ENCODE results near the gene FIGNL2.
"Not testable (repeated sequence)": the region's sequence is repeated elsewhere in the genome, so short reads cannot be mapped to it uniquely, and the experiment has no call there.

FIGNL2 gene

DNA sequence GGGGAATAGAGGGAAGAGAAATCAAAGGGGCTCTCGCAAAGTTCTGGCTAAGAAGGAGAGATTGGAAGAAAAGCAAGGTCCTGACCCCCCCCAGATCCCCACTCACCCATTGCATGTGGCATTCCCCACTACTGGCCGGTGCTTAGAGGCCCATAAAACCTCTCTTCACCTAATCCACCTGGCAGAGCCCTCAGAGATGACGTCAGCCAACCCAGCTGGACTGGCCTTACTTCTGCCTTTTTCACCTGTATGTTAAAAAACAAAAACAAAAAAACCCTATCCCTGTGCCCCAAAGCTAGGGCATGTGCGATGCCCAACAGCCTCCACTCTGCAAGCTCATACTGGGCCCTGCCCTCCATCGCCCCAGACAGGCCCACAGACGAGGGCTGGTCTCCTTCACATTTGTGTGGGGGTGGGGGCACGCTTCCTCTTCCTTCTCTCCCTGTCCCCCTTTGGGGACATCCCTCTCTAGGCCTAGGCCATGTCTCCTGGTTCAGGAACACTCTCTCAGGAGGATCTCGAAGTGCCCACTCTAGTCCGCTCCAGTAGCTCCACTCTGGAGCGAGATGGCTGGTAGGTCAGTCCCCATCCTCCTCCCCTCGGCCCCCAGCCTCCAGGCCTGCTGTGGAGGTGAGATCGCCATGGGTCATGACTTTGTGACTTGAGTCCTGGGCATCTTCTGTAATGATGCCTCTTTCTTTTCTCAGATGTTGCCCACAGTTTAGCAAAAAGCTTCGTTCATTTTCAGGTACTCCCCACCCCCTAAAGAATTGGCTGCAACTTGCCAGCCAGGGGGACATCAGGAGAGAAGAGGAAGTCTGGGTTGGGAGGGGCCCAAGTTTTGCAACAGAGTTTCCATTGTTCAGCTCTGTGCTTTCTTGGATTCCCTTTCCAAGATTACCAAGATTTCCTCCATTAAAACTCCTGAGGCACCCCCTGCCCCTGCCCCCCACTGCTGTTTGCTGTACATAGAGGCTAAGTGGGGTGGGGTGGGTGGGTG, 37.0 kb downstream of the FIGNL2 start:
- CTCF ChIA-PET: interaction anchor here (1.1 to 2.8 kb wide), 2 partner anchors 9 to 19 kb away, joined by 3 to 6 read pairs; no protein-coding TSS in a partner anchor
- WGBS (ENCODE audit: insufficient coverage): 89% methylated on average over 12 of the region's 13 CpGs

GRCh38 chr12:51809193-51809592, 39.3 kb downstream of the FIGNL2 start:
- 80% methylated on average over 1 of the region's 3 CpGs for WGBS (ENCODE audit: insufficient coverage)

More for the DNA sequence above, 37.0 kb downstream of the FIGNL2 start:
- no peak overlapping the region for H3K4me3 ChIP-seq (ENCODE audit: control insufficient read depth in 1 of 7, extremely low read depth in 1 of 7, insufficient read depth in 4 of 7, low read depth in 2 of 7, low read length in 6 of 7)
- H3K27me3 ChIP-seq (replicated peaks in 2 of 5; ENCODE audit: control insufficient read depth in 4 of 5, insufficient read depth in 5 of 5, low read length in 4 of 5): peaks cover 0 to 13% (median 7%) of the 10 kb centered on the region in 5 experiments
- no peaks in the 10 kb centered on the region for H3K9me3 ChIP-seq (ENCODE audit: control extremely low read depth in 1 of 5, control insufficient read depth in 4 of 5, insufficient read depth in 2 of 5, low read depth in 1 of 5, low read length in 4 of 5)
- H3K4me1 ChIP-seq (ENCODE audit: control extremely low read depth in 1 of 4, control insufficient read depth in 4 of 4, insufficient read depth in 4 of 4, low read length in 3 of 4): peaks cover 0 to 11% (median 8%) of the 10 kb centered on the region in 4 experiments
- no peak for DNase-seq
- POLR2A ChIA-PET: no interaction called here
- H3K27ac ChIP-seq (ENCODE audit: insufficient read depth in 1 of 2, low read depth in 1 of 2, low read length in 2 of 2, poor library complexity in 1 of 2, severe bottlenecking in 2 of 2): no peak overlapping the region
- no peaks in the 10 kb centered on the region for H3K36me3 ChIP-seq (ENCODE audit: control insufficient read depth in 4 of 4, insufficient read depth in 4 of 4, low read length in 3 of 4)

GRCh38 chr12:51806896-51807295, 41.6 kb downstream of the FIGNL2 start:
- H3K4me1 ChIP-seq (ENCODE audit: control extremely low read depth in 1 of 4, control insufficient read depth in 4 of 4, insufficient read depth in 4 of 4, low read length in 3 of 4): peaks cover 0 to 3% (median under 1%) of the 10 kb centered on the region in 4 experiments
- no peak overlapping the region for H3K4me3 ChIP-seq (ENCODE audit: control insufficient read depth in 1 of 7, extremely low read depth in 1 of 7, insufficient read depth in 4 of 7, low read depth in 2 of 7, low read length in 6 of 7)
- no peak overlapping the region for H3K27ac ChIP-seq (ENCODE audit: insufficient read depth in 1 of 2, low read depth in 1 of 2, low read length in 2 of 2, poor library complexity in 1 of 2, severe bottlenecking in 2 of 2)
- H3K36me3 ChIP-seq (ENCODE audit: control insufficient read depth in 4 of 4, insufficient read depth in 4 of 4, low read length in 3 of 4): no peaks in the 10 kb centered on the region
- WGBS (ENCODE audit: insufficient coverage): 95% methylated on average over 14 of the region's 16 CpGs
- ChIA-PET CTCF (interaction anchor here (1.0 to 1.4 kb wide), 2 partner anchors 13 to 14 kb away, joined by 3 to 5 read pairs; no protein-coding TSS in a partner anchor), POLR2A (no interaction called here)
- DNase-seq: no peak
- no peaks in the 10 kb centered on the region for H3K27me3 ChIP-seq (replicated peaks in 2 of 5; ENCODE audit: control insufficient read depth in 4 of 5, insufficient read depth in 5 of 5, low read length in 4 of 5)
- no peaks in the 10 kb centered on the region for H3K9me3 ChIP-seq (ENCODE audit: control extremely low read depth in 1 of 5, control insufficient read depth in 4 of 5, insufficient read depth in 2 of 5, low read depth in 1 of 5, low read length in 4 of 5)

More at GRCh38 chr12:51809193-51809592, 39.3 kb downstream of the FIGNL2 start:
- Histone ChIP-seq H3K27ac (ENCODE audit: insufficient read depth in 1 of 2, low read depth in 1 of 2, low read length in 2 of 2, poor library complexity in 1 of 2, severe bottlenecking in 2 of 2) (no peak overlapping the region), H3K9me3 (ENCODE audit: control extremely low read depth in 1 of 5, control insufficient read depth in 4 of 5, insufficient read depth in 2 of 5, low read depth in 1 of 5, low read length in 4 of 5) (no peaks in the 10 kb centered on the region), H3K36me3 (ENCODE audit: control insufficient read depth in 4 of 4, insufficient read depth in 4 of 4, low read length in 3 of 4) (no peaks in the 10 kb centered on the region), H3K27me3 (replicated peaks in 2 of 5; ENCODE audit: control insufficient read depth in 4 of 5, insufficient read depth in 5 of 5, low read length in 4 of 5) (no peaks in the 10 kb centered on the region), H3K4me1 (ENCODE audit: control extremely low read depth in 1 of 4, control insufficient read depth in 4 of 4, insufficient read depth in 4 of 4, low read length in 3 of 4) (peaks cover 0 to 5% (median 3%) of the 10 kb centered on the region in 4 experiments), H3K4me3 (ENCODE audit: control insufficient read depth in 1 of 7, extremely low read depth in 1 of 7, insufficient read depth in 4 of 7, low read depth in 2 of 7, low read length in 6 of 7) (no peak overlapping the region)
- DNase-seq: no peak
- ChIA-PET CTCF (interaction anchor here (1.0 kb wide), 1 partner anchor 10 kb away, joined by 3 read pairs; no protein-coding TSS in a partner anchor), POLR2A (no interaction called here)

DNA sequence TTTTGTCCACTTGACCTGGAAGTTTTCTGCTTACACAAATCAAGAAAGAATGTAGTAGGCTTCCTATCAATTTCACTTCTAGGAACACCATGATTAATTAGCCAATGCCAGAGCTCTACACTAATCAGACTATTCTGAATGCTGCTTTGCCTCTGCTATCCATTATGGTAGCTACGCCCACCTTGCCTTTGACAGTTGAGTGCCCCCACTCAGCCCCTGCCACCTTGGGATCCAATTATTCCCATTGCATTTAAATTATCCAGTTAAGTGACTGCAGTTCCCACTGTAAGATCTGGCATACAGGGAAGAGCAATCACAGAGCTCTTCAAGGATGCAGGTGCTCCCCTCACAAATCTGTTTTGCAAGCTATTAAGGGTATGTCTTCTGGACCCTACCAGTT, 47.5 kb downstream of the FIGNL2 start:
- ChIA-PET CTCF (interaction anchor here (1.4 kb wide), 1 partner anchor 270 kb away, joined by 3 read pairs; no protein-coding TSS in a partner anchor), POLR2A (no interaction called here)

GRCh38 chr12:51798501-51798900, 50.0 kb downstream of the FIGNL2 start:
- Histone ChIP-seq H3K9me3 (ENCODE audit: control extremely low read depth in 1 of 5, control insufficient read depth in 4 of 5, insufficient read depth in 2 of 5, low read depth in 1 of 5, low read length in 4 of 5) (no peaks in the 10 kb centered on the region), H3K27ac (ENCODE audit: insufficient read depth in 1 of 2, low read depth in 1 of 2, low read length in 2 of 2, poor library complexity in 1 of 2, severe bottlenecking in 2 of 2) (no peak overlapping the region), H3K4me3 (ENCODE audit: control insufficient read depth in 1 of 7, extremely low read depth in 1 of 7, insufficient read depth in 4 of 7, low read depth in 2 of 7, low read length in 6 of 7) (no peak overlapping the region), H3K4me1 (ENCODE audit: control extremely low read depth in 1 of 4, control insufficient read depth in 4 of 4, insufficient read depth in 4 of 4, low read length in 3 of 4) (no peaks in the 10 kb centered on the region), H3K27me3 (replicated peaks in 2 of 5; ENCODE audit: control insufficient read depth in 4 of 5, insufficient read depth in 5 of 5, low read length in 4 of 5) (no peaks in the 10 kb centered on the region), H3K36me3 (ENCODE audit: control insufficient read depth in 4 of 4, insufficient read depth in 4 of 4, low read length in 3 of 4) (no peaks in the 10 kb centered on the region)
- no peak for DNase-seq
- ChIA-PET CTCF (no interaction called here), POLR2A (no interaction called here)
- WGBS (ENCODE audit: insufficient coverage): no CpG with 5 or more reads among the region's 1 CpG

More for the DNA sequence above, 47.5 kb downstream of the FIGNL2 start:
- H3K4me1 ChIP-seq (ENCODE audit: control extremely low read depth in 1 of 4, control insufficient read depth in 4 of 4, insufficient read depth in 4 of 4, low read length in 3 of 4): no peaks in the 10 kb centered on the region
- no peak for DNase-seq
- no peak overlapping the region for H3K4me3 ChIP-seq (ENCODE audit: control insufficient read depth in 1 of 7, extremely low read depth in 1 of 7, insufficient read depth in 4 of 7, low read depth in 2 of 7, low read length in 6 of 7)
- no peak overlapping the region for H3K27ac ChIP-seq (ENCODE audit: insufficient read depth in 1 of 2, low read depth in 1 of 2, low read length in 2 of 2, poor library complexity in 1 of 2, severe bottlenecking in 2 of 2)
- H3K36me3 ChIP-seq (ENCODE audit: control insufficient read depth in 4 of 4, insufficient read depth in 4 of 4, low read length in 3 of 4): no peaks in the 10 kb centered on the region
- no peaks in the 10 kb centered on the region for H3K9me3 ChIP-seq (ENCODE audit: control extremely low read depth in 1 of 5, control insufficient read depth in 4 of 5, insufficient read depth in 2 of 5, low read depth in 1 of 5, low read length in 4 of 5)
- WGBS (ENCODE audit: insufficient coverage): 100% methylated on average over 1 of the region's 1 CpG
- no peaks in the 10 kb centered on the region for H3K27me3 ChIP-seq (replicated peaks in 2 of 5; ENCODE audit: control insufficient read depth in 4 of 5, insufficient read depth in 5 of 5, low read length in 4 of 5)

DNA sequence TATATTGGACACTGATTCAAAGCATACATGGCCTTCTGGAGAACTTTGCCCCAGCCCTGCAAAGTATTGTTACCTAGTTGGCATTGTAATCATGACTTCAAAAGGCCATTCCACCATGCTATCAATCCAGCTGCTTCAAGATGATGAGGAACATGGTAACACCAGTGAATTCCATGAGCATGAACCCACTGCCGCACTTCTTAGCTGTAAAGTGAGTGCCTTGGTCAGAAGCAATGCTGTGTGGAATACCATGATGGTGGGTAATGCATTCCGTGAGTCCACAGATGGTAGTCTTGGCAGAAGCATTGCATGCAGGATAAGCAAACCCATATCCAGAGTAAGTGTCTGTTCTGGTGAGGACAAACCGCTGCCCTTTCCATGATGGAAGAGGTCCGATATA, 50.5 kb downstream of the FIGNL2 start:
- H3K36me3 ChIP-seq (ENCODE audit: control insufficient read depth in 4 of 4, insufficient read depth in 4 of 4, low read length in 3 of 4); POLR2A ChIA-PET; CTCF ChIA-PET; H3K27ac ChIP-seq (ENCODE audit: insufficient read depth in 1 of 2, low read depth in 1 of 2, low read length in 2 of 2, poor library complexity in 1 of 2, severe bottlenecking in 2 of 2); H3K4me3 ChIP-seq (ENCODE audit: control insufficient read depth in 1 of 7, extremely low read depth in 1 of 7, insufficient read depth in 4 of 7, low read depth in 2 of 7, low read length in 6 of 7); DNase-seq; H3K27me3 ChIP-seq (replicated peaks in 2 of 5; ENCODE audit: control insufficient read depth in 4 of 5, insufficient read depth in 5 of 5, low read length in 4 of 5); H3K9me3 ChIP-seq (ENCODE audit: control extremely low read depth in 1 of 5, control insufficient read depth in 4 of 5, insufficient read depth in 2 of 5, low read depth in 1 of 5, low read length in 4 of 5); H3K4me1 ChIP-seq (ENCODE audit: control extremely low read depth in 1 of 4, control insufficient read depth in 4 of 4, insufficient read depth in 4 of 4, low read length in 3 of 4): not testable (repeated sequence)
- 100% methylated on average over 4 of the region's 4 CpGs for WGBS (ENCODE audit: insufficient coverage)

GRCh38 chr12:51797301-51797700, 51.2 kb downstream of the FIGNL2 start:
- ChIA-PET CTCF (no interaction called here), POLR2A (no interaction called here)
- WGBS (ENCODE audit: insufficient coverage): 100% methylated on average over 1 of the region's 6 CpGs
- Histone ChIP-seq H3K27ac (ENCODE audit: insufficient read depth in 1 of 2, low read depth in 1 of 2, low read length in 2 of 2, poor library complexity in 1 of 2, severe bottlenecking in 2 of 2) (no peak overlapping the region), H3K27me3 (replicated peaks in 2 of 5; ENCODE audit: control insufficient read depth in 4 of 5, insufficient read depth in 5 of 5, low read length in 4 of 5) (no peaks in the 10 kb centered on the region), H3K4me1 (ENCODE audit: control extremely low read depth in 1 of 4, control insufficient read depth in 4 of 4, insufficient read depth in 4 of 4, low read length in 3 of 4) (no peaks in the 10 kb centered on the region), H3K9me3 (ENCODE audit: control extremely low read depth in 1 of 5, control insufficient read depth in 4 of 5, insufficient read depth in 2 of 5, low read depth in 1 of 5, low read length in 4 of 5) (no peaks in the 10 kb centered on the region), H3K36me3 (ENCODE audit: control insufficient read depth in 4 of 4, insufficient read depth in 4 of 4, low read length in 3 of 4) (no peaks in the 10 kb centered on the region), H3K4me3 (ENCODE audit: control insufficient read depth in 1 of 7, extremely low read depth in 1 of 7, insufficient read depth in 4 of 7, low read depth in 2 of 7, low read length in 6 of 7) (no peak overlapping the region)
- no peak for DNase-seq
